GM19351 (cell line): Measurements from ENCODE around the gene MAPKAP1.
A peak's percentile ranks its signal among the peaks of the same experiment; 100 is the strongest.

Source experiments
- ATAC-seq: cut with Tn5 transposase; IDR thresholded peaks from one replicate; pipeline ENCODE4 v1.9.1; 2021; ENCODE audit warnings: mild to moderate bottlenecking, moderate library complexity; ENCODE audit not compliant: unreplicated experiment

Gene MAPKAP1

GRCh38 chr9:125463926-125464325 lies 243.1 kb downstream of the MAPKAP1 start:
- ATAC-seq = no peak

GRCh38 chr9:125462861-125463291 lies 244.1 kb downstream of the MAPKAP1 start:
- no peak for ATAC-seq

GRCh38 chr9:125461636-125462190 lies 245.3 kb downstream of the MAPKAP1 start:
- no peak for ATAC-seq

- no peak for ATAC-seq
Observed at GRCh38 chr9:125460883-125461635, 245.9 kb downstream of the MAPKAP1 start.

- no peak for ATAC-seq
Observed at GRCh38 chr9:125460346-125460745, 246.7 kb downstream of the MAPKAP1 start.

GRCh38 chr9:125457357-125457756 lies 249.7 kb downstream of the MAPKAP1 start:
- ATAC-seq = no peak

GRCh38 chr9:125455876-125456275 lies 251.1 kb downstream of the MAPKAP1 start:
- ATAC-seq = no peak

GRCh38 chr9:125455132-125455531 lies 251.9 kb downstream of the MAPKAP1 start:
- no peak for ATAC-seq

- ATAC-seq = no peak
Observed at GRCh38 chr9:125447202-125447802, 259.7 kb downstream of the MAPKAP1 start.

- peak; percentile 99 for ATAC-seq
Observed at GRCh38 chr9:125446561-125447094, 260.4 kb downstream of the MAPKAP1 start.

- no peak for ATAC-seq
Observed at GRCh38 chr9:125444956-125445506, 262.0 kb downstream of the MAPKAP1 start.

- no peak for ATAC-seq
Observed at GRCh38 chr9:125444166-125444565, 262.8 kb downstream of the MAPKAP1 start.

GRCh38 chr9:125443367-125443766 lies 263.6 kb downstream of the MAPKAP1 start:
- no peak for ATAC-seq

- ATAC-seq = no peak
Observed at GRCh38 chr9:125442452-125442851, 264.6 kb downstream of the MAPKAP1 start.

- ATAC-seq = no peak
Observed at GRCh38 chr9:125440411-125440810, 266.6 kb downstream of the MAPKAP1 start.

GRCh38 chr9:125439434-125440272 lies 267.4 kb downstream of the MAPKAP1 start:
- no peak for ATAC-seq

GRCh38 chr9:125438506-125439433 lies 268.2 kb downstream of the MAPKAP1 start:
- ATAC-seq = no peak

GRCh38 chr9:125437771-125438221 lies 269.2 kb downstream of the MAPKAP1 start:
- no peak for ATAC-seq

GRCh38 chr9:125436613-125437443 lies 270.2 kb downstream of the MAPKAP1 start:
- no peak for ATAC-seq
